CD4-positive, alpha-beta T cell treated with Interleukin-4 for 4 hours (primary cell): Measurements from ENCODE around the gene GPA33.
"Not testable (repeated sequence)": the region's sequence is repeated elsewhere in the genome, so short reads cannot be mapped to it uniquely, and the experiment has no call there.

Experiments
- DNase-seq: peaks from one replicate; pipeline ENCODE4 v3.0.0-alpha.2; 2020

GPA33 gene

DNA sequence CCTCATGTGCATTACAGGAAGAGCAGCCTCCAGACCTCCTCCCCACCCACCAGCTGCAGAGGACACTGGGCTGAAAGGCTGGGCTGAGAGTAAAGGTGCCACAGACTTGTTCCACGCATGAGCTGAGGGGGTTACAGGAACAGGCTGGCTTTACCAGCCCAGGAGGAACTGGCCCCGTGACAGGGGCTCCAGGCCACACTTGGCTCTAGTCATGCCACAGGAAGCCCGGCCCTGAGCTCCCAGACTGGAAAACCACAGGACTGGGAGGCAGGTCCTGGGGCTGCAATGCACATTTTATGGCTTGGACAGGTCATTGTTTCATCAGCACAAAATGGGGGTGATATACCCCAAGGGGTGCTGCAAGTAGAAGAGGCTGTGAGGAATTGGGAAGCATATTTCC lies 35.6 kb downstream of the GPA33 start:
- no peak for DNase-seq

DNA sequence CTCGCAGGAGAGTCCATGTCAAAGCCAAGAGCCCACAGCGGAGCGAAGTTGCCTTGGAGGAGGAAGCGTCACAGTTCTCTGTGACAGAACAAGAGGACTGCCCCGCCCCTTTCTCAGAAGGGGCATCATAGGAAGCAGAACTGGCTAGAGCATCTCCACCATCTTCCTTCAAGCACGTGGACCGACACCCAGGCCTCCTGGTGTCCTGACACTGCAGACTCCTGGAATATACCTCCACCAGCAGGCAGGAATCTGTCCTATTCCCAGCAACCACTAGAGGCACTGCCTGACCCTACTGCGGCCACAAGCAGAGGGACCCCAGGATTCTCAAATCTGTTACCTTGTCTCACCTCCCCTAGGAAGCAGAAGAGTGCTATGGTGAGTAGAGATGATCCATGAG lies 37.8 kb downstream of the GPA33 start:
- no peak for DNase-seq

DNA sequence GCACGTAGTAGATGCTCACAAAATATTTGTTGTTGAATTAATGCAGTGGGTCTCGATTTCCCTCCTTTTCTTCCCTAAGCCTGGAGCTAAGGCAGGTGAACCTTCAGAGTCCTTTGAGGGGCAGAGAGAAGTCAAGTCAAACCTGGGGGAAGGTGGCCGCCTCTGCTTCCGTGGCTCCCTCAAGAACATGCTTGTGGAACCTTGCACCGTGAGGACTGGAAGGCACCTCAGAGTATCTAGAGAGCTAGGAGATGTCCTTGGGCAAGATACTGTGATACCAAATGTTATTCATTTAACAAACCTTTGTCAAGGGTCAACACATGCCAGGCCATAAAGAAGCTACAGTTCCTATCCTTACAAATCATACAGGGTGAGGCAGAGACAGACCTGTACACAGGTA lies 38.3 kb downstream of the GPA33 start:
- DNase-seq = no peak

DNA sequence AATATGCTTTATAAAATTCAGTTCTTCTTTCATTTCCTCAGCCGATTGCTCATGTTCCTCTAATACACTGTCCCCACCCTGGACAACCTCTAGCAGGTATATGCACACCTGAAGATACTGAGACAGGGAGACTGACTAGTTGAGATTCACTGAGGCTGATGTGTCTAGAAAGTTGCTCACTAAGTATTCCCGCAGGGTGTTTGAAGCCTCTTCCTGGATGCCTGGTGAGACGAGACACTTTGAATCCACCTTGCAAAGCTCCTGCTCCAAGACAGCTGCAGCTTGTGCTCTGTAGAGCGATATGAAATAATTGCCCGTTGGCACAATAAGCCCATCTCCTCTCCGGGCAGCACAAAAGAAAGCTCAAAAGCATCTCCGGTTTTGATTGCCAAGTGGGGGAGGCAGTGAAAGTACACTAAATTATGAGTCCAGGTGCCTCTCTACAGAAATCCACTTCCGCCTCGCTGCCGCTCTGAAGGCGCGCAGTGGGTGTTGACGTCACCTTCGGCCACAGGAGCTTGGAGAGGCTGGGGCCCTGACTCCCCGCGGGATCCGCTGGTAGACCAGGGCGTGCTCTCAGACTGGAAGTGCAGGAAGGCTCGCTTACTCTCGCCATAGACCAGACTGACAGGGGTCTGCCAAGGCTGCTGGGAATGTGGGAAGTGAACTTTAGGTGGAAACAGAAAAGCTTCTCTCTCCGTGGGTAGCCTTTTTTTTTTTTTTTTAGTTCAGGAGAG lies 46.3 kb downstream of the GPA33 start:
- DNase-seq = peak; percentile 56

DNA sequence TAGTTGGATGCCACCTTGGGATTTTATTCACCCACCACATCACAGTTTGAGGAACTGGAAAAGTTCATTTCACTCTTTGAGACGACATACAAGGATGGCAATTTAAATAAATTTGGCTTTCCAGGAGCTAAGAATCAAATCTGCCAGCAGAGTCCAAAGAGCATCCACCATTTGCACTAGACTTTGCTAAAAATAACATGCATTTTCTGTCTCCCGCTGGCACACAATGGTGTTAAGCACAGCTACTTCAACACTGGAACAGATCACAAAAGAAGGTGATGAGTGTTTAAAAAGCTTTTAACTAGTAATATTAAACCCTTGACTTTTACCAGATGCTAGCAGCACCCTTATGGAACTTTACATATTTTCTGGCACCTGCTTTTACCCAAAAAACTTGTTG lies 56.5 kb downstream of the GPA33 start:
- DNase-seq = no peak

DNA sequence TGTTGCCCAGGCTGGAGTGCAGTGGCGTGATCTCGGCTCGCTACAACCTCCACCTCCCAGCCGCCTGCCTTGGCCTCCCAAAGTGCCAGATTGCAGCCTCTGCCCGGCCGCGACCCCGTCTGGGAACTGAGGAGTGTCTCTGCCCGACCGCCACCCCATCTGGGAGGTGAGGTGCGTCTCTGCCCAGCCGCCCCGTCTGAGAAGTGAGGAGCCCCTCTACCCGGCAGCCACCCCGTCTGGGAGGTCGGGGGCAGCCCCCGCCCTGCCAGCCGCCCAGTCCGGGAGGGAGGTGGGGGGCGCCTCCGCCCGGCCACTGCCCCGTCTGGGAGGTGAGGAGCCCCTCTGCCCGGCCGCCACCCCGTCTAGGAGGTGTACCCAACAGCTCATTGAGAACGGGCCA lies 60.6 kb downstream of the GPA33 start:
- not testable (repeated sequence) for DNase-seq

DNA sequence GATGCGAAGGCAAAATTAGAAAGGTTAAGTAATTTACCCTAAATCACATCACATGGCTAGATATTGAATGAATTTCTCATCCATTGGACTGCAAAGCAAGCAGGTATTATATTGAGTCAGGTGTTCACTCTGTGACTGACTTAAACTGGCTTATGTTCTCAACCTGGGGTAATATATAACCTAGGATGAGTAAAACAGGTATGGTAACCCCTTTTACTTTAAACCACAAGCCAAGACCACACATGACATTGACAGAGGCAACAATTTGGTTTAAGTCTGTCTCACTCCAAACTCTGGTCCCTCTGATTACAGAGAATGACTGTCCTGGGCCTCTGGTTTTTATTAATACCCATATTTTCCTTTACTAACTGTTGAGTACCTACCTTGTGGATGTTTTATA lies 67.8 kb downstream of the GPA33 start:
- DNase-seq = no peak

DNA sequence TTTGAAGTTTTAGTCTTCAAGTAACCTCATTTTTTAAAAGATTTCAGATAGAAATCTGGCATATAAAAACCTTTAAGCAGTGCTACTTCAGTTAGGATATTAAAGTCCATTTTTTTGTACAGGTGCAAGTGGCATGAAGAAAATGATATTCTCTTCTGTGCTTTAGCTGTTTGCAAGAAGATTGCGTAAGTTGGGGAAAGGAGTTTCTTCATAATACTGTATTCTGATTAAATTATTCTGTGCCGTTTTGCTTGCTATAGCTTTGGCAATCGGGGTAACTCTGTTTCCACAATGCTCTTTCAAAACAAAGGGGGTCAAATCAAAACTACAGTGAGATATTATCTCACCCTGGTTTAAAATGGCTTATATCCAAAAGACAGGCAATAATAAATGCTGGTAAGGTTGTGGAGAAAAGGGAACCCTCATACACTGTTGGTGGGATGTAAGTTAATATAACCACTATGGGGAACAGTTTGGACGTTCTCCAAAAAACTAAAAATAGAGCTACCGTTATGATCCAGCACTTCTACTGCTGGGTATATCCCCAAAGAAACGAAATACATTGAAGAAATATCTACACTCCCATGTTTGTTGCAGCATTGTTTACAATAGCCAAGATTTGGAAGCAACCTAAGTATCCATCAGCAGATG lies 74.0 kb downstream of the GPA33 start:
- no peak for DNase-seq

DNA sequence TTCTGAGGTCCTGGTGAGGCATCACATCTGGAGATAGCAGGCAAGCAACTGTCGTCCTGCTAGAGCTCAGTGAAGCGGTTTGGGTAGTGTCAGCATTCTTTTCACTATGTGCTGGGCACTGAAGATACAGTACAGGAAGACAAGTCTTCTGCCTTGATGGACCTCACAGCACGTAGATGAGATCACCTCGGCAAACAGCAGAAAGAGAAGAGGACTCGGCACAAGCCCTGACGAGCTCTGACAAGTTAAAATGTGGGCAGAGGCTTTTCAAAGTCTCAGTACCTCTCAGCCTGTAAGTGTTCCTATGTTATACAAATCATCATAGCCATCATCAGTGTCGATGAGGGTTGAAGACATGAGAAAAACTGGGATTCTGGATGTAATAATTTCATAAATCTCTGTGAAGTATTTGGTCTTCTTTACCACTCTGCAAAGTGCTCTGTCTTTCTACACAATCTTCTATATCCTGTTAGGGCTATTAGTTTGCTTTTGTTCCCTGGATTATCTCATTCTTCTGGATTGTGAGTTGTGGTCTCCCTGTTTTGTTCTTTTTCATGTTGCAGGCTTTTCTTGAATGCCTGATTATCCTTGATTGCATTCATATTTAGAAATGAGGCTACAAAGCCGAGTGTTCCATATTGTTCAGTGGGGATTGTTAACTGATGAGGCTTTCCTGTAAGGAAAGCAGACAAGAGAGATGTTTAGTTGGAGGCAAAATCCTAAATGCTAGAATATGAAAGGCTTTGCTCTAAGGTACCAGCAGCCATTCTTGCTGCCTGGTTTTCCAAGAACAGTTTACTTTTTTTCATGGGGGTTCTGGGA lies 76.9 kb downstream of the GPA33 start:
- DNase-seq = no peak

DNA sequence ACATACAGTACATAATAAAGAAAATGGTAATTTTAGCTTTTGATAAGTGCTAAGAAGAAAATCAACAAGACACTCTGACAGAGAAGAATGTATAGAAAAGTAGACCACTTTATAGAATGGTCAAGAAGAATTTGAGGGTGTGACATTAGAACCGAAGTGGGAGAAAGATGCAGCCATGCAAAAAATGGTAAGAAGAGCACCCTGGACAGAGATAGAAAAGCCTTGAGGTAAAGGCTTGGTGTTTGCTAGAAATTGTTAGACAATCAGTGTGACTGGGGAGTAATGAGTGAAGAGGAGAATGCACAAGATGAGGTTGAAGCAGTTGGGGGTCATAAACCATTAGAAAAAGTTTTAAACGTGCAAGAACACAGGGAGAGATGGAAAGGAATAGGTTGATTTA lies 77.6 kb downstream of the GPA33 start:
- DNase-seq = no peak

DNA sequence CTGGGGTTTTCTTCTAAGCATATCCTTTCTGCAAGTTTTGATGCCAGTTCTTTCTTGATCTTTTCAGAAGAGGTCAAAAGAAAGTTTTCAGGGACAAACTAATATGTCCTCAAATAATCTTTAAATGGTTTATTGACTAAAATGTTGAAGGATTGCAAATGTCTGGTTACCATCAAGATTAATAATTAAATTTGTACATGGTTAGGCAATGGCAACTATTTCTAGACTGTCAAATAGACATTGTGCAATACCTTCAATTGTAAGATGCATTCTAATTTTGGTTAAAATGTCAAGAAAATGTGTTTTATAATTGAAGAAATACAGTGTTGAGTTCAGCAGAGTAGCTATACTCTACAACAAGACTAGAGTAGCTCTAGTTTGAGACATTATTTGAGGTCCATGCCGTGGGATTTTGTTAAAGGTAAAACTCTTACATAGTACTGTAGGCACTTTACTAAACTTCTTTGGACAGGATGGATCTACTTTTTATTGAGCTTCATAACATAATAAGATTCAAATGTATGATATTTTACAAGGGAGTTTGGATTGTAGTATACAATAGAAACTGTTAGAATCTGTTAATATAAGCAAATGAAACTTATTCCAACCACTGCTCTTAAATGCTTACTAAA lies 78.5 kb downstream of the GPA33 start:
- DNase-seq = no peak

DNA sequence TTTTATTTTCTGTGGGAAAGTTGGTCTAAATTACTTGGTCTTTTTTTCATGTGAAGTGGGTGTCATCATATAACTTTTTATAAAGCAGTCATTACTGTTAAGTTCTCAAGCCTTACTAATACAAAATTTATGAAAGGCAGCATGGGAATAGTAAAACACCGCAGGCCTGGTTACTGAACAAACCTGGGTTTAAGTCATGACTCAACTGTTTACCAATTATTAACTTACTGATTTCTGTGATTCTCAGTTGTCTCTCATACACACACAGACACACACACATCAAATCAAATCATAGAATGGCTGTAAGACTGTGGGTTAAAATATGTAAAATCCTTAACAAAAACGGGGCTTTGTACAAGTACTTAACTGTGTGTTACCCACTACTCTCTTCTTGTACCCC lies 86.5 kb downstream of the GPA33 start:
- no peak for DNase-seq
